ENCODE data around the gene RASAL2.
A peak's percentile ranks its signal among the peaks of the same experiment; 100 is the strongest.

The RASAL2 gene

DNA sequence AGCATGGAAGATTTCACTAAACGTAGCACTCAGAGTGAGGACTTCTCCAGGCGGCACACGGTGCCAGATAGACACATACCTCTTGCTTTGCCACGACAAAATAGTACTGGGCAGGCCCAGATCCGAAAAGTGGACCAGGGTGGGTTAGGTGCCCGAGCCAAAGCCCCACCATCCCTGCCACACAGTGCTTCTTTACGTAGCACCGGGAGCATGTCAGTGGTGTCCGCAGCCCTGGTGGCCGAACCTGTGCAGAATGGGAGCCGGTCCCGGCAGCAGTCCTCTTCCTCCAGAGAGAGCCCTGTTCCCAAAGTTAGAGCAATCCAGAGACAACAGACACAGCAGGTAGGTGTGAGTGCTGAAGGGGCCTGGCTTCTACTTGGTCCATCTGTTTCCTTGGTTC lies 364.3 kb downstream of the RASAL2 start:
- DNase-seq (ENCODE audit: low read depth), result no peak

DNA sequence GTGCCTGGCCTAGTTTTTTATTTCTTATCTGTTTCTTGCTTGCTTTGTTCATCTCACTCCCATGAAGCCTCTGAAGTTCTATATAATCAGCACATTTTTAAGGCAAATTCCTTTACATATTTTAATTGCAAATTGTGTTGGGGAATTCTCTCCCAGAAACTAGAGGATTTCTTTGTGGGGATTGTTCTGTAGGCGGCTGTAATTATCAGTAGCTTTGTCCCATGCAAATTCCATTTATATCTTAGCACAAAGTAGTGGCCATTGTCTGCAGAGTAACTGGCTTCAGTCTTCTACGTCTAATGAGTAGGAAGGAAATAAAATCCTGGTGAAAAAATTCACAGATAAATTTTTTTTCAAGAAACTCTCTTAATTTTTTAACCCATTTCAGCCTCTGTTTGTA lies 367.2 kb downstream of the RASAL2 start:
- no peak for DNase-seq (ENCODE audit: low read depth)

- peak; percentile 18 for DNase-seq (ENCODE audit: low read depth)
These were observed 367.8 kb downstream of the RASAL2 start for GRCh38 chr1:178461701-178462100.

- DNase-seq (ENCODE audit: low read depth), result no peak
These were observed 370.2 kb downstream of the RASAL2 start for GRCh38 chr1:178464141-178464540.

GRCh38 chr1:178464566-178464965 lies 370.7 kb downstream of the RASAL2 start:
- no peak for DNase-seq (ENCODE audit: low read depth)

GRCh38 chr1:178465011-178465410 lies 371.1 kb downstream of the RASAL2 start:
- peak; percentile 74 for DNase-seq (ENCODE audit: low read depth)

- no peak for DNase-seq (ENCODE audit: low read depth)
These were observed 373.9 kb downstream of the RASAL2 start for GRCh38 chr1:178467837-178468236.

- DNase-seq (ENCODE audit: low read depth), result no peak
These were observed 376.6 kb downstream of the RASAL2 start for GRCh38 chr1:178470411-178470960.

- DNase-seq (ENCODE audit: low read depth), result no peak
These were observed 378.6 kb downstream of the RASAL2 start for GRCh38 chr1:178472531-178472930.

DNA sequence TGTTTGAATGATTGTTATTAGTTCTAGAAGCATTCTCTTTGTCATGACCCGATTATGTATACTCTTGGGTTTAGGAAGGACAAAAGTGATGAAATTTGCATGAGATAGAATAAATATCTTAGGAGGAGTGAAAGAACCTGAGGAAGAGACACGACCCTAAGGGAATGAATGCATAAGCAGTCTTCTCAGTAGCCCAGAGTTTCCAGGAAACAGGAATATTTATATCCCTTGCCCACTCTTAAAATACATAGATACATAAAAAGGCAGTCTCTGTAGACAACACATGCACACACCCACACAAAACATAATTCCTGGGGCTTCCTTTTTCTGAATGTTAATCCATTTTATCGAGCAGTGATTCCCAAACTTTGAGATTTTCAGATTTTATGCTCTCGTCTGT lies 383.5 kb downstream of the RASAL2 start:
- DNase-seq (ENCODE audit: low read depth), result no peak

GRCh38 chr1:178477841-178478240 lies 383.9 kb downstream of the RASAL2 start:
- no peak for DNase-seq (ENCODE audit: low read depth)

DNA sequence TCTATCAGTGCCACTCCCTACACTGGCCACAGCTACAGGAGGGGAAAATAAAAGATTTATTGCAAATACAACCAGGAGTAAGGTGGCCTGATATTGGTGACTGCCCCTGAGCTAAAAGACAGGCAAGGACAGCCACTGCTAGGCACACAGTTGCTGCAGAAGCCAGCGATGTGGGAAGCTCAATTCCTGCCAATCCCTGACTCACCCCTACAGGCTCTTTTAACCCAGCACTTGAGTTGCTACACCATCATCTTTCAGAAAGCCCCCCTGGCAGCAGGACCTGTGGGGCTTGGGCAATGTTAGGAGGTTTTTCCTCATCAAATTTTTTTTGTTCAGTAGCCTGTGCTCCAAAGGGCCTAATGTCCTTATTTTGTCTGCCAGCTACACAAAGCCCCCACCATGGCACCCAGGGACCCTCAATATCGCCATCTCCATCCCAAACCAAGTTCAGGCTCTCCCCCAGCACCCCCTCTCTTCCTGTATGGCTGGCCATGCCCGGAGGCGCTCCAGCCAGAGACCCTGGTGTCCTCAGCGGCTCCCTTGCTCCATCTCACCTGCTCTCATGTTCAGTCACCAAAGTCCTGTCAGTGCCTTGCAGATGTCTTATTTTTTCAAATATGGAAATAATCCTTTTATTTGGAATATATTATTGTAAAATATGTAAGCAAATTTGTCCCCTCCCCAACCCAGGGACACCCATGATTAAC lies 389.5 kb downstream of the RASAL2 start:
- no peak for DNase-seq (ENCODE audit: low read depth)

- no peak for DNase-seq (ENCODE audit: low read depth)
These were observed 390.9 kb downstream of the RASAL2 start for GRCh38 chr1:178484698-178485225.

DNA sequence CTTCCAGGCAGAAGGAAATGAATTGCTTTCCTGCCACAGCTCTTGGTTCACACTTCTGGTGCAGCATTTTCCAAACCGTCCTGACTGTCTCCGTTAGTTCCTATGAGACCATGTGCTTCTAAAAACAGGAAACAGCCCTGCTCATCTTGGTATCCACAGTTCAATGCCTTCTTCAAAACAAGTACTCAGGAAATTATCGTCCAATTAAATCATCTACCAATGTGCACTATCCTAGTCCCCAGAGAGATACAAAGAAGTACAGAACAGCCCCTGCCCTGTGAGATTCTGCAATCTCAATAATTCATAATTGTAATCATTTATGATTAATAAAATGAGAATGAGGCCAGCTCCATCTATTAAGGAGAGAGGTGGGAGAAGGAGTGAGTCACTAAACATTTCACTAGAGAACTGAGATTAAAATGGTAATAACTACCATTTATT lies 391.7 kb downstream of the RASAL2 start:
- DNase-seq (ENCODE audit: low read depth), result no peak

- DNase-seq (ENCODE audit: low read depth), result no peak
These were observed 392.5 kb downstream of the RASAL2 start for GRCh38 chr1:178486100-178487069.

- DNase-seq (ENCODE audit: low read depth), result no peak
These were observed 393.2 kb downstream of the RASAL2 start for GRCh38 chr1:178487070-178487615.

- DNase-seq (ENCODE audit: low read depth), result no peak
These were observed 394.5 kb downstream of the RASAL2 start for GRCh38 chr1:178488393-178488792.

DNA sequence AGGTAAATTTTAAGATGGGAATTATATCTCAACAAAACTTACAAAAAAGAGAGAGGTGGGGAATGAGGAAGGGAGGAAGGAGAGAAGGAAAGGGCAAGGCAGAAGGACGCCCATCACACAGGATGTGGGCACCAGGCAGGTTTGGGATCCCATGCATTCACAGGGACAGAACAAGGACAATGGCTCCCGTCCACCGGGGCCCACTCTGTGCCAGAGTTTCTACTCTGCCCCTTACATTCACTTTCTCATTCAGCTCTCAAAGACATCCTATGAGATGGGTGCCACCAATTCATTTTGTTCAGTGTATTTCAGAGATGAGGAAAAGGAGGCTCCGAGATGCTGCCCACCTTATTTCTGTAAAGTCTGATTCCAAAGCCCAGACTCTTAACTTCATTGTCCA lies 395.5 kb downstream of the RASAL2 start:
- no peak for DNase-seq (ENCODE audit: low read depth)

- DNase-seq (ENCODE audit: low read depth), result no peak
These were observed 396.2 kb downstream of the RASAL2 start for GRCh38 chr1:178490136-178490535.

DNA sequence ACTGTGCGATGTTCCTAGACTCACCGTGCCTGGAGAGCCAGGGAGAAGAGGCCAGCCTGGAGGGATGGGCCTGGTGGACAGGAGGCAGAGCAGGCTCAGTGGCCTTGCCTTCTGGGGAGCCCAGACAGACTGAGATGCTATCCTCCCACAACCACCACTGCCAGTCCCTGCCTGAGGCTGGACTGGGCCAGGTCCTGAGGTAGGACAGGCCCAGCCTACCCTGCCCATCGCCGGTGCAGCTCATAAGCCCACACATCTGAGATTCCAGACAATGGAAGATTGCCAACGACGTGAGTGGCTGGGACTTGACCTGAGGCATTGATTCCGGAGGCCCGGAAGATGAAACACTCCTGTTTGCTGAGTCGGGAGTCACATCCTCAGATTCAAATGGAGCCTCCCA lies 397.1 kb downstream of the RASAL2 start:
- DNase-seq (ENCODE audit: low read depth), result no peak

DNA sequence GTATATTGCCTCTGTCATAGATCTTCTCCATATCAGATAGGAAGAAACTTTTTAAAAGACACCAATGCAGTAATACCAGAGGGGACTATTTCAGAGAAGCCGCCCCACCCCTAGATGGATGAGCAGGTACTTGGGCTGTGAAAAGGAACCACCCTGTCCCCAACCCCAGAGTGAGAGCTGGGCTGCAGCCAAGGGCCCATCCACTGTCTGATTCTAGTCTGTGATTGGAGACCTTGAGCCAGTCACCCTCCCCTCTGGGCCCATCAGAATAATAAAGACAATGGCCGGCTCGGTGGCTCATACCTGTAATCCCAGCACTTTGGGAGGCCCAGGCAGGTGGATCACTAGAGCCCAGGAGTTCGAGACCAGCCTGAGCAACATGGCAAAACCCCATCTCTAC lies 397.8 kb downstream of the RASAL2 start:
- DNase-seq (ENCODE audit: low read depth), result no peak

DNA sequence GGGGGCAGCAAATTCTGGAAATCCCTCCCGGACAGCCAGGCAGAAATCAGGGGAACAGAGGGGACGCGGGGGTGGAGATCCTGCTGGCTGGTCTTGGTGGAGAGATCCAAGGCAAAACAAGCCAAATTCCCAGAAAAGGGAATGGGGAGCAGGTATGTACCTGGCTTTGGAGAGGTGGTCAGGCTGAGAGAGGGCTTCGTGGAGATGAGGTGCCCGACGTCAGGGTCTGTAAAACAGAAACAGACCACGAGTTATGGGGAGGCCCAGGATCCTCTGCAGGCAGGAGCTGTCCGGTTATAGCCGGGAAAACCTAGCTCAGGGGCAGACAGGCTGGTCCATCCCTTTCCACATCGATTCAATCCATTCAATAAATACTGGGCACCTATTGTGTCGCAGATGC lies 398.4 kb downstream of the RASAL2 start:
- no peak for DNase-seq (ENCODE audit: low read depth)

All from iris pigment epithelial cell (primary cell).